ENCODE measurements around the gene CYP4F12.
"Not testable (repeated sequence)": the region's sequence is repeated elsewhere in the genome, so short reads cannot be mapped to it uniquely, and the experiment has no call there.

CYP4F12 gene

DNA sequence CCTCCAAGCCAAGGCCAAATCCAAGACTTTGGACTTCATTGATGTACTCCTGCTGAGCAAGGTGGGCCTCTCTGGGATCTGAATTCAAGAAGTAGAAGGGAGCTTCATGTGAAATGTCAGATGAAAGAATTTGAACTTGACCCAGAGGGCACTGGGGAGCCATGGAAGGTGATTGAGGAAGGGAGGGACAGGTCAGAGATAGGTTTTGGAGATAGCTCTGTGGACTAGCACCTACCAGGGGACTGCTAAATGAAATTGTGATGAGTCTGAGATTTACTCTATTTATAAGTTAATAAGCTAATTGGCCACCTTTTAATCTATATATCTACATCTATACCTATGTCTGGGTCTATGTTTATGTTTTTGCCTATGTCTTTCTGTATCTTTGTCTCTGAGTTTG, 22.8 kb upstream of the CYP4F12 start:
- DNase-seq = not testable (repeated sequence)

DNA sequence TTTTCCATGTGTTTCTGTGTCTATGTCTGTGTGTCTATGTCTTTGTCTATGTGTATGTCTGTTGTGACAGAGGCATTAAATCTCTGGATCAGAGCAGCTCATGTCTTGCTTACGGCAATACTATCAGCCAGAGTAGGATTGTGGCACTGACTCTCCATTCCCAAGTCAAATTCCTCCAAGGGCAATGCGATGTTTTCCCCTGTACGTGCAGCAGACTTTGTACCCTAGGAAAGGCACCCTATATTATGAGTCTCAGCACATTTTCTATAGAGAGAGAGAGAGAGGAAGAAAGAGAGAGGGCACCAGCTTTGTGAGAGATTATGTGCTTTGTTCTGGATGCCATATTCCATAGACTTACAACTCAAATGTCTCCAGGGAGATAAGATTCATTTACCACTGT, 21.1 kb upstream of the CYP4F12 start:
- DNase-seq = no peak

- no peak for DNase-seq
These were observed 20.2 kb upstream of the CYP4F12 start for GRCh38 chr19:15652559-15653278.

DNA sequence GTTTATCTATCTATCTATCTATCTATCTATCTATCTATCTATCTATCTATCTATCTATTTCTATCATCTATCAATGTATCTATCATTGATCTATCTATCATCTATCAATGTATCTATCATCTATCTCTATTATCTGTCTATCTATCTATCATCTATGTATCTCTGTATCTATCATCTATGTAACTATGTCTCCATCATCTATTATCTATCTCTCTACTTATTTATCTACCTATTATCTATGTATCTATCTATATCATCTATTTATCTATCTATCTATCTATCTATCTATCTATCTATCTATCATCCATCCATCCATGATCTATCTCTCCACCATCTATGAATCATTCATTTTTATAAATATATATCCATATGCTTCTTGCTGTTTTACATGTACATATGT, 16.4 kb upstream of the CYP4F12 start:
- DNase-seq = no peak

DNA sequence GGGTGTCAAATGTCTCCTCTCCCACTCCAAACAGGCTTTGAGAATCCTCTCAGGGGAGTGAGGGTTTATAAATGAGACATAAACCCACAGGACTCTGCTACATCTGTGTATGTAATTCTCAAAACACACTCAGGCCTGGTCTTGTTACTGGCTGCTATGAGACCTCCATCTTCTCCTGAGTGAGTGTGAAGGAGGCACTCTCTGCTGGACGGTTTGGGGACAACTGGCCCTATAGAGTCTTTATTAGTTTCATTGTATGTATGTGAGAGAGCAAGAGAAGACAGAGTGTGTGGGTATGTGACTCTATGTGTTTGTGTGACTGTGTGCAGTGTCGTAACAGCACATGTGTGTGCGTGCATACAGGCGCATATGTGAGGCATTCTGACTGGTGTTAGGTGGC, 9.6 kb upstream of the CYP4F12 start:
- DNase-seq = no peak

- DNase-seq = no peak
These were observed 6.7 kb upstream of the CYP4F12 start for GRCh38 chr19:15666186-15666585.

DNA sequence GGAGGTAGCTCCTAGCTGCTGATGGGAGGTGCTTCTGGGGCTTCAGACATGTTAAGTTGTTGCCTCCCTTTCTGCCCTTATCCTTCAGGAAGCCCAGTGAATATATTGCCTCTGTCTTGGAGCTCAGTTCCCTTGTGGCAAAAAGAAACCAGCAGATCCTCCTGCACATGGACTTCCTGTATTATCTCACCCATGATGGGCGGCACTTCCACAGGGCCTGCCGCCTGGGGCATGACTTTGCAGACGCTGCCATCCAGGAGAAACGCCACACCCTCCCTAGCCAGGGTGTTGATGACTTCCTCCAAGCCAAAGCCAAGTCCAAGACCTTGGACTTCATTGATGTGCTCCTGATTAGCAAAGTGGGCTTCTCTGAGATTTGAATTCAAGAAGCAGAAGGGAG, 6.0 kb upstream of the CYP4F12 start:
- no peak for DNase-seq

DNA sequence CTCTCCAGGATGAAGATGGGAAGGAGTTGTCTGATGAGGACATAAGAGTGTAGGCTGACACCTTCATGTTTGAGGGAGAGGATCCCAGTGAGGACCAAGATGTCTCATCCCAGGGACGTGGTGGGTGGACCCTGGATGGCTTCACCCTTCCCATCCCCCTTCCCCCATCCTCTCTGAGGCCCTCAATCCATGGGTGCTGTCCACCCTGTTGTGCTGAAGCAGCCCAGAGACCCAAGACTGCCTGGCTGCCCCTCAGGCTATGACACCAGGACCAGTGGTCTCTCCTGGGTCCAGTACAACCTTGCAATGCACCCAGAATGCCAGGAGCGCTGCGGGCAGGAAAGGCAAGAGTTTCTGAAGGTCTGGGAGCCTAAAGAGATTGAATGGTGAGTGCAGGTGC, 3.4 kb upstream of the CYP4F12 start:
- DNase-seq = no peak

GRCh38 chr19:15669891-15670290, 3.0 kb upstream of the CYP4F12 start:
- DNase-seq = no peak

GRCh38 chr19:15671237-15671821, 1.6 kb upstream of the CYP4F12 start:
- no peak for DNase-seq

- DNase-seq = no peak
These were observed 852 bp upstream of the CYP4F12 start for GRCh38 chr19:15671891-15672579.

DNA sequence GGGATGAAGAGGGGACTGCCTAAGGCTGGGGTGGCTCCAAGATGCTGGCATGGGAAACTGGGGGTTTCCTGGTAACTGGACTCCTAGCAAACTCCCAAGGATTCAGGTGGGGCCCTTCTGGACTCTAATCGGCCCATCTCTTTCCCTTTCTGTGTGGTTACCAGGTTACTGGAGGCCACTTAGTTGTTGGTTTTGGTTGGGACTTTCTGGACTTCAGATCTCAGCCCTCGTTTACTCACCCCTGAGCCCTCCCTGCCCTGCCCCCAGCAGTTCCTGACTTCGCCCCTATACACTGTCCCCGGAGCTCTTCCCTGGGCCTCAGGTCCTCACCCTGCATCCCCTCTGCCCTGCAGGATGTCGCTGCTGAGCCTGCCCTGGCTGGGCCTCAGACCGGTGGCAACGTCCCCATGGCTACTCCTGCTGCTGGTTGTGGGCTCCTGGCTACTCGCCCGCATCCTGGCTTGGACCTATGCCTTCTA, 328 bp downstream of the CYP4F12 start:
- DNase-seq = no peak

- no peak for DNase-seq
These were observed 2.7 kb downstream of the CYP4F12 start for GRCh38 chr19:15675560-15675959.

- DNase-seq = no peak
These were observed 6.2 kb downstream of the CYP4F12 start for GRCh38 chr19:15679089-15679488.

DNA sequence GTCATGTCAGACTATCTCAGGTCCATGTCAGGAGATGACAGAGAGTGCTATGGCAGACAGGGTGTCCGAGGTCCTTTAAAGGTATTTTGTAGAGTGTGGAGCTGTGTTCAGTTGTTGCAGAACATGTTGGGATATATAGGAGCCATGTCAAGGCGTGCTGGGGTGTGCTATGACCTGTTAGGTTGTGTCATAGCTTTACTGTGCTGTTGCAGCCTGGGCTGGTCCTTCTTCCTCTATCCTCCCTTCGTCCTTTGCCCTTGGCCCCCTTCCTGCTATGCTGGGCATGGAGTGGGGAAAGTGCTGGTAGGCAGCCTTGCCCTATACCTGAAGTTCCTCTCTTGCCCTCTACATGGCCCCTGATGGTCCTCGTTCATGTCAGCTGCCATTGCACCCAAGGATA, 7.0 kb downstream of the CYP4F12 start:
- DNase-seq = not testable (repeated sequence)

- no peak for DNase-seq
These were observed 7.8 kb downstream of the CYP4F12 start for GRCh38 chr19:15680478-15681322.

DNA sequence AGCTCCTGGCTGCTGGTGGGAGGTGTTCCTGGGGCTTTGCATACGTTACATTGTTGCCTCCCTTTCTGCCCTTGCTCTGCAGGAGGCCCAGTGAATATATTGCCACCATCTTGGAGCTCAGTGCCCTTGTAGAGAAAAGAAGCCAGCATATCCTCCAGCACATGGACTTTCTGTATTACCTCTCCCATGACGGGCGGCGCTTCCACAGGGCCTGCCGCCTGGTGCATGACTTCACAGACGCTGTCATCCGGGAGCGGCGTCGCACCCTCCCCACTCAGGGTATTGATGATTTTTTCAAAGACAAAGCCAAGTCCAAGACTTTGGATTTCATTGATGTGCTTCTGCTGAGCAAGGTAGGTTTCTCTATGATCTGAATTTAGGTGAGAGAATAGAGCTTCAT, 10.5 kb downstream of the CYP4F12 start:
- no peak for DNase-seq

DNA sequence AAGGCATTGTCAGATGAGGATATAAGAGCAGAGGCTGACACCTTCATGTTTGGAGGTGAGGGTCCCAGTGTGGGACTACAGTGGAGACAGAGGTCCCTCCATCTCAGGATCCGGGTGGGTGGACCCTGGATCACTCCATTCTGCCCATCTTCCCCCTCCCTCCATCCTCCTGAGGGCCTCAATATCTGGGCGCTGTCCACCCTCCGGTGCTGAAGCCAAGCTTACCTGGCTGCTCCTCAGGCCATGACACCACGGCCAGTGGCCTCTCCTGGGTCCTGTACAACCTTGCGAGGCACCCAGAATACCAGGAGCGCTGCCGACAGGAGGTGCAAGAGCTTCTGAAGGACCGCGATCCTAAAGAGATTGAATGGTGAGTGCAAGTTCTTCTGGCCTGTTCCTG, 11.9 kb downstream of the CYP4F12 start:
- no peak for DNase-seq

DNA sequence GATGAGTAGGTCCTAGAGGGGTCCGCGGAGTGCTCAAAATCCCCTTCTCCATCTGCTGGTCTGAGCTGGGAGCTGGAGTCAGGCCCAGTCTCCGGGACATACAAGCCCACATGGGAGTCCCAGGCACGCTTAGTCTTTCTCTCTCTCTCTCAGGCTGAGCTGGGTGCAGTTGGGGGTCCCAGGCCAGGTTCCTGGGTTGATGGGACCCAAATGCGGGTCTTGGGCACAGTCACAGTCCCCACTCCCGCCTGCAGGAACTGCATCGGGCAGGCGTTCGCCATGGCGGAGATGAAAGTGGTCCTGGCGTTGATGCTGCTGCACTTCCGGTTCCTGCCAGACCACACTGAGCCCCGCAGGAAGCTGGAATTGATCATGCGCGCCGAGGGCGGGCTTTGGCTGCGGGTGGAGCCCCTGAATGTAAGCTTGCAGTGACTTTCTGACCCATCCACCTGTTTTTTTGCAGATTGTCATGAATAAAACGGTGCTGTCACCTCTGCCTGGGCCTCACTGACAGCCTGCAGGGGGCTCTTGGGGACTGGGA, 23.8 kb downstream of the CYP4F12 start:
- DNase-seq = no peak

DNA sequence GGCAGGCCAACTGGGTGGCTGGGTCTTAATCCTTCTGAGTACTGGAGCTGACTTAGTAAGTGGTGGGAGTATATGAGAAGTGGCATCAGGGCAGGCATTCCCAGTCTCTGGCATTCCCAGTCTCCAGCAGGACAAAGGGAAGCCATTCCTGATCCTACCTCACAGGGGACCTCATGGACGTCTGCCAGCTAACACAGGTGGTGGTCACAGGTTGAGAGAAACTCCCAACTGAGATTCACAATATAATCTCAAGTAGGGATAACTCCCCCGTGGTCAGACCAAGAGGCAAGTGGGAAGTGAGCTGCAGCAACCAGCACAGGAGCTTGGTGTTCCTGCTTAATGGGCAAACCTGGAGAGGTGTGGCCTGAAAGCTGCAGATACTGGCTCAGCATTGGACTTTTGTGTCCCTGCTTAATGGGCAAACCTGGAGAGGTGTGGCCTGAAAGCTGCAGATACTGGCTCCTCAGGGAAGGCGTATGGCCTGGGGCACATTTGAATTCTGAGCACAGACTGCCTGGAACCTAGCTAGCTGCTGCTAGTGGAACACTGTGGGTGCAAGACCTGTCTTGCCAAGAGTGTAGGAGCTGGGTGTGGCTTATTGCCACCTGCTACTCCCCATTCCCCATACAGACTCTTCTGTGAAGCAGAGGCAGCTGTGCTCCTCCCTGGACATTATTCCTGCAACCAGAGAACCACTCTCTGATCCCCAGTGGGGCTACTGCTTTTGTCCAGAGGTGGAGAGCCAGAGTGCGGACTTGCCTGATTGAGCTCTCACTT, 29.1 kb downstream of the CYP4F12 start:
- DNase-seq = no peak

DNA sequence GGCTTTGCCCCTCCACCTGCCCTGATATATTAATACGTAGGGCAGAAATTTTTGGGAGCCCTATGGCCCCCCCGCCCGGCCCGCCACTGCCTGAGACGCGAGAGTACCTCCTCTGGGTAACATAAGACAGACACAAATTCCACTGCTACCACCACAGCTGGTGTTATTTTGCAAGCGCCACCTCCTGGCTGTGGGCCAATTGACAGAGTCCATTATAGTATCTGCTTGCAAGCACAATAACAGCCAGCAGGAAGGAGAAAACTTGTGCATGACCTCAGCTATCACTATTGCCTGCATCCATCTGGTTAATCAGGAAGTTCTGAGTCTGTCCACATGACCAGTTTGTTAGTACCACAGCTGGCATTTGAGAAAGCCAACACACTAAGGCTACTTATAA, 29.6 kb downstream of the CYP4F12 start:
- peak; percentile 0 for DNase-seq

GRCh38 chr19:15714638-15715037, 41.8 kb downstream of the CYP4F12 start:
- DNase-seq = no peak

All from NCI-H2227 treated with DMSO at 0.1 percent for 48 hours (cell line).